ENCODE data around the gene SRRD.
"Not testable (repeated sequence)": the region's sequence is repeated elsewhere in the genome, so short reads cannot be mapped to it uniquely, and the experiment has no call there.

Gene SRRD, protein sequence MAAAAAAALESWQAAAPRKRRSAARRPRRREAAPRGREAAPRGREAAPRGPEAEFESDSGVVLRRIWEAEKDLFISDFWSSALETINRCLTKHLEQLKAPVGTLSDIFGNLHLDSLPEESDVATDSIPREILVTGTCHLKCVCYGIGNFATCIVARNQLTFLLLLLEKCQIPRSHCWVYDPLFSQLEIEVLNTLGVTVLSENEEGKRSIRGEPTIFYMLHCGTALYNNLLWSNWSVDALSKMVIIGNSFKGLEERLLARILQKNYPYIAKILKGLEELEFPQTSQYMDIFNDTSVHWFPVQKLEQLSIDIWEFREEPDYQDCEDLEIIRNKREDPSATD

GRCh38 chr22:26483439-26484359, at the start of gene SRRD, which contains the start of gene HPS4:
Gene SRRD (plus strand): TSS chr22:26483877. CDS start chr22:26483891, 14 bp downstream.
Gene HPS4 (minus strand): TSS chr22:26483783. CDS start chr22:26481762, 2,021 bp downstream.
- DNase-seq: peak; percentile 90

GRCh38 chr22:26435327-26436093, 48.2 kb upstream of the SRRD start:
- no peak for DNase-seq

GRCh38 chr22:26436903-26437515, 46.7 kb upstream of the SRRD start:
- no peak for DNase-seq

DNA sequence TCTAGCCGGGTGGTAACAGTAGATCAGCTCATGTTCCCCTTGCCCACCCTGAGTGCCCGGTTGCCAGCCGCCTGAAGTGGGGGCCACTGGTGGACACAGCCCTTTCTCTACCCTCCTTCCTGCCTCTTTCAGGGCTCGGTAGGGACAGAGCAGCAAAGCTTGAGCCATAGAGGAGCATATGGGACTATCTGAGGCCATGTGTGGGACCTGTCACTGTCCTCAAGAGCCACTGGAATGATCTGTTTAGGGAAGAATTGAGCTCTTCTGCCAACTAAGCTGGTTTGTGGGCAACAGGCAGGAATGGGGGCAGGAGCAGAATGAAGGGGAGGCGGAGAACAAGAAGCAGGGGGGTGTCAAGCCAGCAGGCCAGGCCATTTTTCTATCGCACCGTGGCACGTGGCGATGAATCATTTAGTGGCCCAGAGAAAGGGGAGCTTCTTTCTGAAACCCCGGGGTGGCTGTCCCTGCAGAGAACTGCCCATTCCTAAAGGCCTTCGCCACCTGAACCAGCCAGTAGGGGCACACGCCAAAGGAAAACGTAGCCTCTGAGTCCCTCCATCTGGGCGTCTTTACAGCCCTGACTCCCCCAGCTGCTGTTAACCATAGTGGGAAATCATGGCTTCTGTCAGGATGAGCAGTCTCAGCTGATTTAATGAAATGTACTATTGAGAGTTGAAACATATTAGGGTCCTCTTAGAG, 45.8 kb upstream of the SRRD start:
- no peak for DNase-seq

DNA sequence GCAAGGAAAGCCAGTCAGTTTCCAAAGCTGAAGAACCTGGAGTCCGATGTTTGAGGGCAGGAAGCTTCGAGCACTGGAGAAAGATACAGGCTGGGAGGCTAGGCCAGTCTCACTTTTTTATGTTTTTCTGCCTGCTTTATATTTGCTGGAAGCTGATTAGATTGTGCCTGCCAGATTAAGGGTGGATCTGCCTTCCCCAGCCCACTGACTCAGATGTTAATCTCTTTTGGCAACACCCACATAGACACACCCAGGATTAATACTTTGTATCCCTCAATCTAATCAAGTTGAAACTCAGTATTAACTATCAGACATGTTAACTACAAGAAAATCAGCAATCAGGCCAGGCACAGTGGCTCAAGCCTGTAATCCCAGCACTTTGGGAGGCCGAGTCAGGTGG, 44.9 kb upstream of the SRRD start:
- DNase-seq: not testable (repeated sequence)

GRCh38 chr22:26439559-26439958, 44.1 kb upstream of the SRRD start:
- no peak for DNase-seq

- no peak for DNase-seq
Measured at GRCh38 chr22:26442086-26442756, 41.5 kb upstream of the SRRD start.

DNA sequence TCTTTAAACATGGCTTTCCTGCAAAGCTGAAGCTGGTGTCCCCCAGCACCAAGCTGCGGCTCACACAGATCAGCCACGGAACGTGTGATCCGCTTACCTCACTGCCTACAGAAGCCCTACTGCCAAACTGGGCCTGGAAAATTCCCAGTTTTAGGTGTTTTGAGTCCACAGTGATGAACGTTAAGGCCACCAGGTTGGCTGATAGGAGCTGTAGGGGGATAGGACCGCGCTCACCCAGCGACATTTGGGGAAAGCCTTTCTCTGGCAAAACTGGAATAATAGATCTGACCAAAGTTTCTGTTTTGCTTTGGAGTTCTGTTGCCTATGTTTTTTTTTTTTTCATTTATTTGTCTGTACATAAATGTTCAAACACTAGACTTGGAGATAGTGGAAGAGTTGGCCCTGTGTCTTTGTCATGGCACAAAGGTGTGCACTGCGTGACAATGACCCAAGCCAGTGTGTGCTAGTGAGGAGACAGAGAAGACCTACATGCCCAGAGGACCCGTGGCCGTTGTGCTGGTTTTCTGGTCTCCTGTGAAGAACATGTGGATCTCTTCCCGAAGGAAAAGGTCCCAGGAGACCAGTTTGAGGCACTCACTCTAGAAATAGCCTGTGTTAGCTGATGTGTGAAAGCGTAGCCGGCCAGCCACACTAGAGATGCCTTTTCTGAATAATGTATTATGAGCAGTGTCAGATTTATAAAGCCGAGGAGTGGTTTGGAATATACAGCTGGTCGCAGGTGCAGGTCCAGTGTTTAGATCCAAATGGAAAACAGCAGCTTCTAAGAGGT, 39.6 kb upstream of the SRRD start:
- no peak for DNase-seq

DNA sequence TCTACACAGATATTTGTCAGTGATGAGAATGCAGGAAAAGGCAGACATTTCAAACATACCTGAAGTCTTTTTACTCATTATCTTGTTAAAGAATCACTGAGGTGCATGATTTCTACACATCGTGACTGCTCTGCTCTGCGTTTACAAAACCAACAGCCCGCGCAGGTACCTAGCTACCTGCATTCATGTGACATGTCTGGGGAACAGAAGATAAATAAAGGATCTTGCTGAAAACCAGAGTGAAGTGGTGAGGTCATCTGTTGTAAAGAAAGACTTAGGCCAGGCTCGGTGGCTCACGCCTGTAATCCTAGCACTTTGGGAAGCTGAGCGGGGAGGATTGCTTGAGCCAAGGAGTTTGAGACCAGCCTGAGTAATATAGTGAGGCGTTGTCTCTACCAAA, 38.9 kb upstream of the SRRD start:
- no peak for DNase-seq

- no peak for DNase-seq
Measured at GRCh38 chr22:26445577-26446275, 38.0 kb upstream of the SRRD start.

GRCh38 chr22:26446808-26447515, 36.7 kb upstream of the SRRD start:
- DNase-seq: no peak

- DNase-seq: no peak
Measured at GRCh38 chr22:26447584-26448329, 35.9 kb upstream of the SRRD start.

DNA sequence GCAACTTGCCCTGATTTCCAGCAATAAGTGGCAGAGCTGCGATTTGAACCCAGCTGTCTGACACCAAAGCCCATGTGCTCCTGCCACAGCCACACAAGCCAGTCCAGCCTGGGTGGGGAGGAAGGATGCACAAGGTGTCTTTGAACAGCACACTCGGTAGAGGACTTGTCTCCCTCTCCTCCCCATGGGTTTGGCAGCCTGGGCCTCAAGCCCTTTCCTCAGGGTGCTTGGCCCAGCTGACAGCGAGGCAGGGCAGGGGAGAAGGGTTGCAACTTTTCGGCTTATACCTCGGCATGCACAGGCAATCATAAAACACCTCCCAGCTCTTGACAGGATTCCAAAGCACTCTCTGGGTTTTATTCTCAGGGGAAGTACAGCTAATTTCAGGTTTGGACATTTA, 35.3 kb upstream of the SRRD start:
- DNase-seq: no peak

DNA sequence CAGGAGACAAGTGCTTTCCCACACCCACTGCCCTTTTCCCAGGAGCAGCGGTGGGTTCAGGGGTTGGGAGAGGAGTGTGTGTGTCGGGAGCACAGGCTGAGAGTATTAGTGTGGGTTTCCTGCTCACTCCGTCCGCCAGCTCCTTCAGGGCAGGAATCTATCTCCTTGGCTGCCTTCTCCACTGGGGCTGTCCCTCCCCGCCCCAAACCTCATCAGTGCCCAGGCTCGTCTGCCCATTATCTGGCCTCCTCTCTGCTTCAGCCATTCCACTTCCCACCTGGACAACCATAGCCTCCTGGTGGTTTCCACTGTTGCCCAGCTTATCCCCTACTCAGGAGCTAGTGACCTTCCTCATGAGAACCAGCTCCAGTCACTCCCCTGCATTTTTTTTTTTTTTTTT, 34.7 kb upstream of the SRRD start:
- DNase-seq: no peak

GRCh38 chr22:26450453-26451185, 33.1 kb upstream of the SRRD start:
- no peak for DNase-seq

DNA sequence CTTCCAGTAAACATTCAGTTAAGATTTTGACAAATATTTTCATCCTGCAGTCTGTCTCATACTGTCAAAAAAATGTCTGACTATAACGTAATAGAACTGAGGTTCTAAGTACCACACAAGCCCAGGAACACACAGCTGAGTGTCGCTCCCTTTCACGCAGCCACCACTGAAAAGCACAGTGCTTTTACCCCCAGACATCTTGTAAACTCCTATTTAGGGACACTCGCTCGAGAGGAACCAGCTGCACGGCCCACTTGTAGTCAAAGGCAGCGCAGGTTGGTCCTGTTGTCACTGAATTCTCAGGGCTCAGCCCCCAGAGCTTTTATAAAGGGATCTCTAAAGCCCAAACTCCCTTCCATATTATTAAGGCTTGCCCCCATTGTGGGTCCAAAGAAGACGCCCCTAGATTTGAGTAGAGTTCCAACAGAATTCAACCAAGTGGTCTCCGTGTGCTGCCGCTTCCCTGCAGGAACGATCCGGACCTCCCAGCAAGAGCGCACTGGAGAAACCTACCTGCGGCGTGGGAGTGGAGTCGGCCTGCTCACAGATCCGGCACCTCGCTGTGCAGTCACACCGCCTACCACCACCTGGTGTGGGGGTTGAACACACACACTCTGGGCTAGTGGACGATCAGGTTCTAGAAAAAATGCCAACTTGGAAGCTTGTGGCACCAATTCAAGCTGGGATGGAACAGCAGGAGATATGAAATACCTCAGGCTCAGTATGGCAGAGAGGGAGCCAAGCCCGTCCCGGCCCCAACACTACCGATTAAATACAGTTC, 31.3 kb upstream of the SRRD start:
- DNase-seq: no peak

DNA sequence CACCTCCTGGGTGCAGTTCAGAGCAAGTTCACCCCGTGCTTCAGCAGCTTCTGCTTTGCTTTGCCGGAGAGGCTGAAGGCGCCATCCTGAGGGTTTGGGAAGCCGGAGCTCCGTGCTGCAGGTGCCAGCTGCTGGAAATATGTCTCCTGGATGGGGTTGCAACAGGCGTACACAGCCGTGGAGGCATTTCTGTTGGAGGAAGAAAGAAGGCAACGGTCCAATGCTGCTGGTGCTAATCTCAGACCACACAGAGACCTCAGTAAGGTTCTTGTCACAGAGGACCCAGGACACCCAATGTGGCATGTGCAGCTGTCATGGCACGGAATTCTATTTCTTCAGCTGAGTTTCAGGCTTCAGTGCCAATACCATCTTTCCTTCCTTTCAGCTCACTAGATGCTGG, 30.5 kb upstream of the SRRD start:
- DNase-seq: no peak
